Keratinocyte (primary cell): Measurements from ENCODE around the gene KIR2DL3.
"Not testable (repeated sequence)": the region's sequence is repeated elsewhere in the genome, so short reads cannot be mapped to it uniquely, and the experiment has no call there.

ENCODE experiments used
- EZH2 ChIP-seq: IDR thresholded peaks from one replicate; pipeline ENCODE4 v1.6.1; 2012; ENCODE audit warnings: inconsistent platforms, mild to moderate bottlenecking, low read length, moderate library complexity
- TF ChIP-seq, protein P1 (sequence below), 3 experiments: IDR thresholded peaks in 1 of 3; conservative IDR thresholded peaks in 1 of 3; optimal IDR thresholded peaks in 1 of 3; 2 replicates in 2 of 3; 3 replicates in 1 of 3; pipeline versions ENCODE3 to v1.5.1; 2011; ENCODE audit warnings: low read length in 3 of 3, mild to moderate bottlenecking in 3 of 3, moderate library complexity in 2 of 3, control low read depth in 1 of 3, inconsistent platforms in 1 of 3; ENCODE audit not compliant: insufficient read depth in 2 of 3; ENCODE audit errors: extremely low read depth in 1 of 3

DNA sequence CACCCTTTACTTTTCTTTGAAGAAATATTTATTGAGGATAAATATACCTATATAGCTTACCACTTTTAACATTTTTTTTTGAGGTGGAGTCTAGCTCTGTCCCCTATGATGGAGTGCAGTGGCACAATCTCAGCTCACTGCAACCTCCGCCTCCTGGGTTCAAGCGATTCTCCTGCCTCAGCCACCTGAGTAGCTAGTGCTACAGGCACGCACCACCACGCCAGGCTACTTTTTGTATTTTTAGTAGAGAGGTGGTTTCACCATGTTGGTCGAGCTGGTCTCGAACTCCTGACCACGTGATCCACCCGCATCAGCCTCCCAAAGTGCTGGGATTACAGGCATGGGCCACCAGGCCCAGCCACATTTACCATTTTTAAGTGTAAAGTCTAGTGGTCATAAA is 37.5 kb downstream of the KIR2DL3 start:
- TF ChIP-seq, protein P1, sequence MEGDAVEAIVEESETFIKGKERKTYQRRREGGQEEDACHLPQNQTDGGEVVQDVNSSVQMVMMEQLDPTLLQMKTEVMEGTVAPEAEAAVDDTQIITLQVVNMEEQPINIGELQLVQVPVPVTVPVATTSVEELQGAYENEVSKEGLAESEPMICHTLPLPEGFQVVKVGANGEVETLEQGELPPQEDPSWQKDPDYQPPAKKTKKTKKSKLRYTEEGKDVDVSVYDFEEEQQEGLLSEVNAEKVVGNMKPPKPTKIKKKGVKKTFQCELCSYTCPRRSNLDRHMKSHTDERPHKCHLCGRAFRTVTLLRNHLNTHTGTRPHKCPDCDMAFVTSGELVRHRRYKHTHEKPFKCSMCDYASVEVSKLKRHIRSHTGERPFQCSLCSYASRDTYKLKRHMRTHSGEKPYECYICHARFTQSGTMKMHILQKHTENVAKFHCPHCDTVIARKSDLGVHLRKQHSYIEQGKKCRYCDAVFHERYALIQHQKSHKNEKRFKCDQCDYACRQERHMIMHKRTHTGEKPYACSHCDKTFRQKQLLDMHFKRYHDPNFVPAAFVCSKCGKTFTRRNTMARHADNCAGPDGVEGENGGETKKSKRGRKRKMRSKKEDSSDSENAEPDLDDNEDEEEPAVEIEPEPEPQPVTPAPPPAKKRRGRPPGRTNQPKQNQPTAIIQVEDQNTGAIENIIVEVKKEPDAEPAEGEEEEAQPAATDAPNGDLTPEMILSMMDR (optimal IDR thresholded peaks at IDR 0.05 in 1 of 3, IDR thresholded peaks at IDR 0.05 in 1 of 3, conservative IDR thresholded peaks at IDR 0.05 in 1 of 3; ENCODE audit: extremely low read depth in 1 of 3, insufficient read depth in 2 of 3, low read length in 3 of 3): not testable (repeated sequence)
- TF ChIP-seq EZH2: not testable (repeated sequence)
